HG02678 (cell line): ENCODE results near the gene DHX57.

Experiments
- ATAC-seq: cut with Tn5 transposase; IDR thresholded peaks from one replicate; pipeline ENCODE4 v1.9.1; 2021; ENCODE audit warnings: mild to moderate bottlenecking, moderate library complexity; ENCODE audit not compliant: unreplicated experiment

Gene DHX57

GRCh38 chr2:38875576-38876367 is at the start of gene DHX57, which contains the start of gene MORN2:
Gene DHX57 (minus strand): TSS chr2:38875934. CDS start chr2:38868405, 7,529 bp downstream.
Gene MORN2 (plus strand): TSS chr2:38875976.
- peak; percentile 100 for ATAC-seq

- no peak for ATAC-seq
Observed at GRCh38 chr2:38922902-38923301, 47.2 kb upstream of the DHX57 start.

- ATAC-seq, result no peak
Observed at GRCh38 chr2:38922389-38922788, 46.7 kb upstream of the DHX57 start.

GRCh38 chr2:38912619-38913018 is 36.9 kb upstream of the DHX57 start:
- no peak for ATAC-seq

GRCh38 chr2:38911191-38911590 is 35.5 kb upstream of the DHX57 start:
- no peak for ATAC-seq

- no peak for ATAC-seq
Observed at GRCh38 chr2:38909872-38910271, 34.1 kb upstream of the DHX57 start.

- peak; percentile 86 for ATAC-seq
Observed at GRCh38 chr2:38907743-38908562, 32.2 kb upstream of the DHX57 start.

GRCh38 chr2:38907242-38907641 is 31.5 kb upstream of the DHX57 start:
- ATAC-seq, result no peak

GRCh38 chr2:38905251-38905650 is 29.5 kb upstream of the DHX57 start:
- peak; percentile 53 for ATAC-seq

GRCh38 chr2:38900726-38901125 is 25.0 kb upstream of the DHX57 start:
- ATAC-seq, result no peak

GRCh38 chr2:38898256-38898655 is 22.5 kb upstream of the DHX57 start:
- ATAC-seq, result no peak

GRCh38 chr2:38892819-38893218 is 17.1 kb upstream of the DHX57 start:
- ATAC-seq, result no peak

GRCh38 chr2:38889575-38889974 is 13.8 kb upstream of the DHX57 start, which contains the start of gene ARHGEF33:
Gene ARHGEF33 (plus strand): TSS chr2:38889875. CDS start chr2:38919448, 29,573 bp downstream.
- ATAC-seq, result no peak

GRCh38 chr2:38889045-38889444 is 13.3 kb upstream of the DHX57 start:
- ATAC-seq, result no peak

- ATAC-seq, result no peak
Observed at GRCh38 chr2:38887902-38888554, 12.3 kb upstream of the DHX57 start.

GRCh38 chr2:38887347-38887746 is 11.6 kb upstream of the DHX57 start:
- ATAC-seq, result no peak

- no peak for ATAC-seq
Observed at GRCh38 chr2:38886063-38886462, 10.3 kb upstream of the DHX57 start.

- no peak for ATAC-seq
Observed at GRCh38 chr2:38876407-38876806, 673 bp upstream of the DHX57 start.

GRCh38 chr2:38875227-38875575 is 533 bp downstream of the DHX57 start:
- peak; percentile 4 for ATAC-seq

- no peak for ATAC-seq
Observed at GRCh38 chr2:38873763-38874162, 2.0 kb downstream of the DHX57 start.

GRCh38 chr2:38871432-38871831 is 4.3 kb downstream of the DHX57 start:
- ATAC-seq, result no peak
